ENCODE results near the gene PKMYT1. TPM values are rescaled to one million over a fixed set of nuclear protein-coding genes. Genes with fewer than 3 reads are reported as not detected.

The PKMYT1 gene
- polyA plus RNA-seq, 1 donor (not counting 4 experiments of a cell fraction or from before 2014, with no cell fraction given) = 6.9 TPM

GRCh38 chr16:2950773-2951172, 29.5 kb downstream of the PKMYT1 start:
- peaks cover 8% of the 10 kb centered on the region for H3K4me1 ChIP-seq (ENCODE audit: control insufficient read depth, extremely low read depth, insufficient read depth, low read length)
- H3K36me3 ChIP-seq (ENCODE audit: control insufficient read depth in 2 of 2, extremely low read depth in 1 of 2, insufficient read depth in 2 of 2, low read length in 2 of 2) = peaks cover 0 to 9% of the 10 kb centered on the region in 2 experiments
- dilution Hi-C loops (cut with MboI; ENCODE audit: extremely low pct_ligation_motif_present, low sequenced_read_pairs) = no loop called here
- H4K20me1 ChIP-seq (ENCODE audit: control insufficient read depth, extremely low read depth, insufficient read depth, low read length) = no peaks in the 10 kb centered on the region
- TF ChIP-seq CTCF (optimal IDR thresholded peaks at IDR 0.05 in 1 of 3, IDR thresholded peaks at IDR 0.05 in 1 of 3, conservative IDR thresholded peaks at IDR 0.05 in 1 of 3; ENCODE audit: extremely low read depth in 1 of 3, insufficient read depth in 2 of 3, low read length in 3 of 3) = no peak
- no peak for TF ChIP-seq EZH2 (IDR thresholded peaks at IDR 0.05; ENCODE audit: low read length)
- H3K9ac ChIP-seq (ENCODE audit: control insufficient read depth, extremely low read depth, insufficient read depth, low read length) = no peak overlapping the region
- peaks cover 6% of the 10 kb centered on the region for H3K27me3 ChIP-seq (ENCODE audit: control insufficient read depth, extremely low read depth, insufficient read depth, low read length)
- no peak overlapping the region for H3K27ac ChIP-seq (ENCODE audit: control insufficient read depth, insufficient read depth, low read length)
- DNase-seq (ENCODE audit: low read depth, low spot score) (no peak), FAIRE-seq (no peak)
- no peaks in the 10 kb centered on the region for H3K79me2 ChIP-seq (ENCODE audit: control insufficient read depth, insufficient read depth, low read length)
- H2AFZ ChIP-seq (ENCODE audit: control insufficient read depth, low read length) = no peak overlapping the region
- no peaks in the 10 kb centered on the region for H3K9me3 ChIP-seq (ENCODE audit: control insufficient read depth, low read depth, low read length)
- no peaks in the 10 kb centered on the region for H3K9me1 ChIP-seq (ENCODE audit: control insufficient read depth, extremely low read depth, insufficient read depth, low read length)
- no peak overlapping the region for H3K4me3 ChIP-seq (ENCODE audit: control insufficient read depth in 2 of 3, extremely low read depth in 1 of 3, insufficient read depth in 2 of 3, low read depth in 1 of 3, low read length in 3 of 3)
- no peak overlapping the region for H3K4me2 ChIP-seq (ENCODE audit: control insufficient read depth, extremely low read depth, insufficient read depth, low read depth, low read length)

- Histone ChIP-seq H3K36me3 (ENCODE audit: control insufficient read depth in 2 of 2, extremely low read depth in 1 of 2, insufficient read depth in 2 of 2, low read length in 2 of 2) (peaks cover 0 to 9% of the 10 kb centered on the region in 2 experiments), H3K9me1 (ENCODE audit: control insufficient read depth, extremely low read depth, insufficient read depth, low read length) (no peaks in the 10 kb centered on the region), H3K27ac (ENCODE audit: control insufficient read depth, insufficient read depth, low read length) (no peak overlapping the region), H3K9ac (ENCODE audit: control insufficient read depth, extremely low read depth, insufficient read depth, low read length) (no peak overlapping the region), H3K9me3 (ENCODE audit: control insufficient read depth, low read depth, low read length) (no peaks in the 10 kb centered on the region), H3K4me1 (ENCODE audit: control insufficient read depth, extremely low read depth, insufficient read depth, low read length) (peaks cover 6% of the 10 kb centered on the region), H2AFZ (ENCODE audit: control insufficient read depth, low read length) (no peak overlapping the region), H3K4me2 (ENCODE audit: control insufficient read depth, extremely low read depth, insufficient read depth, low read depth, low read length) (no peak overlapping the region), H3K4me3 (ENCODE audit: control insufficient read depth in 2 of 3, extremely low read depth in 1 of 3, insufficient read depth in 2 of 3, low read depth in 1 of 3, low read length in 3 of 3) (no peak overlapping the region), H3K27me3 (ENCODE audit: control insufficient read depth, extremely low read depth, insufficient read depth, low read length) (peaks cover 4% of the 10 kb centered on the region), H3K79me2 (ENCODE audit: control insufficient read depth, insufficient read depth, low read length) (no peaks in the 10 kb centered on the region), H4K20me1 (ENCODE audit: control insufficient read depth, extremely low read depth, insufficient read depth, low read length) (no peaks in the 10 kb centered on the region)
- FAIRE-seq (no peak), DNase-seq (ENCODE audit: low read depth, low spot score) (no peak)
- dilution Hi-C loops (cut with MboI; ENCODE audit: extremely low pct_ligation_motif_present, low sequenced_read_pairs) = no loop called here
- no peak for TF ChIP-seq CTCF (optimal IDR thresholded peaks at IDR 0.05 in 1 of 3, IDR thresholded peaks at IDR 0.05 in 1 of 3, conservative IDR thresholded peaks at IDR 0.05 in 1 of 3; ENCODE audit: extremely low read depth in 1 of 3, insufficient read depth in 2 of 3, low read length in 3 of 3)
- no peak for TF ChIP-seq EZH2 (IDR thresholded peaks at IDR 0.05; ENCODE audit: low read length)
These were observed 29.9 kb downstream of the PKMYT1 start for GRCh38 chr16:2950353-2950724.
